Stimulated activated naive CD4-positive, alpha-beta T cell (primary cell): Measurements from ENCODE around the gene KIF23.
"Not testable (repeated sequence)": the region's sequence is repeated elsewhere in the genome, so short reads cannot be mapped to it uniquely, and the experiment has no call there.

ENCODE experiments used
- DNase-seq, 6 experiments: peaks; one replicate each; lab custom pipeline; 2025; lab: John Stamatoyannopoulos, UW

KIF23 gene

GRCh38 chr15:69413822-69414700 lies at the start of gene KIF23:
Gene KIF23 (plus strand): TSS chr15:69414349. CDS start chr15:69414466, 117 bp downstream.
- DNase-seq: peak; percentile 83 to 92 (median 89)

GRCh38 chr15:69367236-69367635 lies 46.9 kb upstream of the KIF23 start:
- no peak for DNase-seq

GRCh38 chr15:69369631-69370030 lies 44.5 kb upstream of the KIF23 start:
- no peak for DNase-seq

- no peak for DNase-seq
These were observed 40.7 kb upstream of the KIF23 start for GRCh38 chr15:69373406-69373805.

GRCh38 chr15:69375151-69375790 lies 38.9 kb upstream of the KIF23 start:
- DNase-seq: no peak

- DNase-seq: no peak
These were observed 36.8 kb upstream of the KIF23 start for GRCh38 chr15:69377216-69377970.

GRCh38 chr15:69380100-69380725 lies 33.9 kb upstream of the KIF23 start:
- DNase-seq: no peak

GRCh38 chr15:69380726-69381105 lies 33.4 kb upstream of the KIF23 start:
- DNase-seq: no peak

GRCh38 chr15:69382176-69382575 lies 32.0 kb upstream of the KIF23 start:
- not testable (repeated sequence) for DNase-seq

GRCh38 chr15:69384066-69384465 lies 30.1 kb upstream of the KIF23 start:
- DNase-seq: not testable (repeated sequence)

GRCh38 chr15:69384626-69385598 lies 29.2 kb upstream of the KIF23 start:
- no peak for DNase-seq

GRCh38 chr15:69385831-69386230 lies 28.3 kb upstream of the KIF23 start:
- DNase-seq: no peak

GRCh38 chr15:69386284-69386683 lies 27.9 kb upstream of the KIF23 start:
- no peak for DNase-seq

- no peak for DNase-seq
These were observed 25.9 kb upstream of the KIF23 start for GRCh38 chr15:69388260-69388705.

- no peak for DNase-seq
These were observed 24.7 kb upstream of the KIF23 start for GRCh38 chr15:69389426-69389825.

- no peak for DNase-seq
These were observed 23.6 kb upstream of the KIF23 start for GRCh38 chr15:69390575-69390974.

GRCh38 chr15:69391046-69391757 lies 22.9 kb upstream of the KIF23 start:
- DNase-seq: no peak

- no peak for DNase-seq
These were observed 21.8 kb upstream of the KIF23 start for GRCh38 chr15:69392352-69392751.

- no peak for DNase-seq
These were observed 20.2 kb upstream of the KIF23 start for GRCh38 chr15:69393831-69394491.
